K562 (cell line): Measurements from ENCODE around the gene TRIM27. TPM values are rescaled to one million over a fixed set of nuclear protein-coding genes. Genes with fewer than 3 reads are reported as not detected.

Source experiments
- polyA plus RNA-seq, 8 experiments: library from polyadenylated mRNA; depleted of rRNA in 4 of 8; stranded (reverse) in 5 of 8; unstranded in 3 of 8; fragments of >200 nt; fragmentation: Nextera tagmentation in 2 of 8; fragmentation: Illumina TruSeq in 1 of 8; extraction: Ambion mirVana in 2 of 8; extraction: Trizol in 1 of 8; gene quantifications; 2 replicates each; pipeline versions ENCODE4 v1.2.1 to v1.2.3, GENCODE V29; 2011 to 2014; ENCODE audit warnings: inconsistent platforms in 1 of 8, missing spikeins in 1 of 8
- small RNA-seq: library from RNA; depleted of rRNA; stranded (forward); fragments of <200 nt; gene quantifications from one replicate; pipeline ENCODE3, GENCODE V24; 2014
- total RNA-seq, 7 experiments: library from RNA; depleted of rRNA in 6 of 7; stranded (reverse); fragments of >200 nt in 6 of 7; fragmentation: Illumina TruSeq in 2 of 7; extraction: Trizol in 2 of 7; gene quantifications; 2 replicates each; pipeline versions ENCODE4 v1.2.1 to v1.2.3, GENCODE V29; 2011 to 2021; ENCODE audit warnings: low replicate concordance in 1 of 7

TRIM27 gene
- total and polyA plus RNA-seq, 9 of the 15 experiments (the other 6 are each of a cell fraction or from before 2014, with no cell fraction given) = 37.7 to 235 (median 122) TPM

Small RNA genes within 50 kb of the gene (small RNA-seq; reads per million reads assigned to genes)
- not detected for gene RNU6-930P

Other genes starting within 250 kb of the TRIM27 start
- 5.6 and 6.3 TPM in 2 replicates for gene ZNF311, start 81.3 kb upstream of the TRIM27 start, total RNA-seq (2014; rRNA removed)
- 8.3 and 9.5 TPM in 2 replicates for gene ZNF311, start 81.3 kb upstream of the TRIM27 start, total RNA-seq (2014; rRNA removed; fragmentation: Illumina TruSeq; extraction: Trizol)
- gene ZNF311, start 81.3 kb upstream of the TRIM27 start, total RNA-seq (2015; rRNA removed; fragmentation: Illumina TruSeq; extraction: Trizol) = 7.4 and 8.2 TPM in 2 replicates
- 6.5 and 7.5 TPM in 2 replicates for gene ZNF311, start 81.3 kb upstream of the TRIM27 start, total RNA-seq (2021)
- 7.5 and 9.3 TPM in 2 replicates for gene ZNF311, start 81.3 kb upstream of the TRIM27 start, polyA plus RNA-seq (2011; rRNA removed)
- 6.5 and 7.5 TPM in 2 replicates for gene ZNF311, start 81.3 kb upstream of the TRIM27 start, polyA plus RNA-seq (2014; fragmentation: Illumina TruSeq; extraction: Trizol)
- 10 to 100 TPM in 1 of 2 experiments, 1 to 10 TPM in 1; 5.1 to 10.0 TPM for gene ZNF311, start 81.3 kb upstream of the TRIM27 start, polyA plus RNA-seq (2014; fragmentation: Nextera tagmentation; extraction: Ambion mirVana)
- gene ZNF311, start 81.3 kb upstream of the TRIM27 start, polyA plus RNA-seq (2014; rRNA removed) = 7.5 and 8.3 TPM in 2 replicates
- not detected in 2 replicates for gene OR2W1, start 121.2 kb upstream of the TRIM27 start, total RNA-seq (2014; rRNA removed)
- not detected in 2 replicates for gene OR2W1, start 121.2 kb upstream of the TRIM27 start, total RNA-seq (2014; rRNA removed; fragmentation: Illumina TruSeq; extraction: Trizol)
- not detected in 2 replicates for gene OR2W1, start 121.2 kb upstream of the TRIM27 start, total RNA-seq (2015; rRNA removed; fragmentation: Illumina TruSeq; extraction: Trizol)
- not detected in 2 replicates for gene OR2W1, start 121.2 kb upstream of the TRIM27 start, total RNA-seq (2021)
- gene OR2W1, start 121.2 kb upstream of the TRIM27 start, polyA plus RNA-seq (2011; rRNA removed) = not detected in 2 replicates
- not detected in 2 replicates for gene OR2W1, start 121.2 kb upstream of the TRIM27 start, polyA plus RNA-seq (2014; fragmentation: Illumina TruSeq; extraction: Trizol)
- not detected for gene OR2W1, start 121.2 kb upstream of the TRIM27 start, polyA plus RNA-seq (2014; fragmentation: Nextera tagmentation; extraction: Ambion mirVana)
- not detected in 2 replicates for gene OR2W1, start 121.2 kb upstream of the TRIM27 start, polyA plus RNA-seq (2014; rRNA removed)
- not detected in 2 replicates for gene OR2B3, start 163.3 kb upstream of the TRIM27 start, total RNA-seq (2014; rRNA removed)
- gene OR2B3, start 163.3 kb upstream of the TRIM27 start, total RNA-seq (2014; rRNA removed; fragmentation: Illumina TruSeq; extraction: Trizol) = not detected in 2 replicates
- not detected in 2 replicates for gene OR2B3, start 163.3 kb upstream of the TRIM27 start, total RNA-seq (2015; rRNA removed; fragmentation: Illumina TruSeq; extraction: Trizol)
- gene OR2B3, start 163.3 kb upstream of the TRIM27 start, total RNA-seq (2021) = not detected in 2 replicates
- gene OR2B3, start 163.3 kb upstream of the TRIM27 start, polyA plus RNA-seq (2011; rRNA removed) = not detected in 2 replicates
- not detected in 2 replicates for gene OR2B3, start 163.3 kb upstream of the TRIM27 start, polyA plus RNA-seq (2014; fragmentation: Illumina TruSeq; extraction: Trizol)
- not detected for gene OR2B3, start 163.3 kb upstream of the TRIM27 start, polyA plus RNA-seq (2014; fragmentation: Nextera tagmentation; extraction: Ambion mirVana)
- not detected in 2 replicates for gene OR2B3, start 163.3 kb upstream of the TRIM27 start, polyA plus RNA-seq (2014; rRNA removed)
- gene OR2J1, start 175.5 kb upstream of the TRIM27 start, total RNA-seq (2014; rRNA removed) = not detected in 2 replicates
- not detected in 2 replicates for gene OR2J1, start 175.5 kb upstream of the TRIM27 start, total RNA-seq (2014; rRNA removed; fragmentation: Illumina TruSeq; extraction: Trizol)
- gene OR2J1, start 175.5 kb upstream of the TRIM27 start, total RNA-seq (2015; rRNA removed; fragmentation: Illumina TruSeq; extraction: Trizol) = not detected in 2 replicates
- gene OR2J1, start 175.5 kb upstream of the TRIM27 start, total RNA-seq (2021) = not detected in 2 replicates
- not detected in 2 replicates for gene OR2J1, start 175.5 kb upstream of the TRIM27 start, polyA plus RNA-seq (2011; rRNA removed)
- gene OR2J1, start 175.5 kb upstream of the TRIM27 start, polyA plus RNA-seq (2014; fragmentation: Illumina TruSeq; extraction: Trizol) = not detected in 2 replicates
- not detected for gene OR2J1, start 175.5 kb upstream of the TRIM27 start, polyA plus RNA-seq (2014; fragmentation: Nextera tagmentation; extraction: Ambion mirVana)
- not detected in 2 replicates for gene OR2J1, start 175.5 kb upstream of the TRIM27 start, polyA plus RNA-seq (2014; rRNA removed)
- gene OR2J3, start 184.1 kb upstream of the TRIM27 start, total RNA-seq (2014; rRNA removed) = 0.08 and 0.14 TPM in 2 replicates
- not detected in 2 replicates for gene OR2J3, start 184.1 kb upstream of the TRIM27 start, total RNA-seq (2014; rRNA removed; fragmentation: Illumina TruSeq; extraction: Trizol)
- gene OR2J3, start 184.1 kb upstream of the TRIM27 start, total RNA-seq (2015; rRNA removed; fragmentation: Illumina TruSeq; extraction: Trizol) = not detected in 2 replicates
- gene OR2J3, start 184.1 kb upstream of the TRIM27 start, total RNA-seq (2021) = not detected in 2 replicates
- gene OR2J3, start 184.1 kb upstream of the TRIM27 start, polyA plus RNA-seq (2011; rRNA removed) = 0.17 and 0.20 TPM in 2 replicates
- not detected in 2 replicates for gene OR2J3, start 184.1 kb upstream of the TRIM27 start, polyA plus RNA-seq (2014; fragmentation: Illumina TruSeq; extraction: Trizol)
- not detected for gene OR2J3, start 184.1 kb upstream of the TRIM27 start, polyA plus RNA-seq (2014; fragmentation: Nextera tagmentation; extraction: Ambion mirVana)
- gene OR2J3, start 184.1 kb upstream of the TRIM27 start, polyA plus RNA-seq (2014; rRNA removed) = not detected in 2 replicates
- not detected in 2 replicates for gene OR2J2, start 246.9 kb upstream of the TRIM27 start, total RNA-seq (2014; rRNA removed)
- not detected in 2 replicates for gene OR2J2, start 246.9 kb upstream of the TRIM27 start, total RNA-seq (2014; rRNA removed; fragmentation: Illumina TruSeq; extraction: Trizol)
- gene OR2J2, start 246.9 kb upstream of the TRIM27 start, total RNA-seq (2015; rRNA removed; fragmentation: Illumina TruSeq; extraction: Trizol) = not detected in 2 replicates
- gene OR2J2, start 246.9 kb upstream of the TRIM27 start, total RNA-seq (2021) = not detected in 2 replicates
- gene OR2J2, start 246.9 kb upstream of the TRIM27 start, polyA plus RNA-seq (2011; rRNA removed) = not detected in 2 replicates
- gene OR2J2, start 246.9 kb upstream of the TRIM27 start, polyA plus RNA-seq (2014; fragmentation: Illumina TruSeq; extraction: Trizol) = not detected in 2 replicates
- gene OR2J2, start 246.9 kb upstream of the TRIM27 start, polyA plus RNA-seq (2014; fragmentation: Nextera tagmentation; extraction: Ambion mirVana) = not detected
- gene OR2J2, start 246.9 kb upstream of the TRIM27 start, polyA plus RNA-seq (2014; rRNA removed) = not detected in 2 replicates